LNCaP clone FGC (cell line): ENCODE data around the gene ERVK3-1.
"Not testable (repeated sequence)": the region's sequence is repeated elsewhere in the genome, so short reads cannot be mapped to it uniquely, and the experiment has no call there.

Experiments used
- DNase-seq: peaks from one replicate; pipeline ENCODE4 v3.0.0-alpha.2; 2011; ENCODE audit warnings: low read depth
- H3K4me3 ChIP-seq: 2 replicates; pipeline ENCODE4 v1.5.1; 2011; ENCODE audit warnings: mild to moderate bottlenecking, low read depth, low read length, control low read depth
- TF ChIP-seq, protein P1 (sequence below): IDR thresholded peaks from 2 replicates; pipeline ENCODE4 v1.5.1; 2012; ENCODE audit warnings: mild to moderate bottlenecking; ENCODE audit not compliant: control insufficient read depth, insufficient read depth; ENCODE audit errors: extremely low read depth

Gene ERVK3-1

GRCh38 chr19:58338825-58339558 lies 33.8 kb downstream of the ERVK3-1 start:
- no peak for DNase-seq
- TF ChIP-seq, protein P1, sequence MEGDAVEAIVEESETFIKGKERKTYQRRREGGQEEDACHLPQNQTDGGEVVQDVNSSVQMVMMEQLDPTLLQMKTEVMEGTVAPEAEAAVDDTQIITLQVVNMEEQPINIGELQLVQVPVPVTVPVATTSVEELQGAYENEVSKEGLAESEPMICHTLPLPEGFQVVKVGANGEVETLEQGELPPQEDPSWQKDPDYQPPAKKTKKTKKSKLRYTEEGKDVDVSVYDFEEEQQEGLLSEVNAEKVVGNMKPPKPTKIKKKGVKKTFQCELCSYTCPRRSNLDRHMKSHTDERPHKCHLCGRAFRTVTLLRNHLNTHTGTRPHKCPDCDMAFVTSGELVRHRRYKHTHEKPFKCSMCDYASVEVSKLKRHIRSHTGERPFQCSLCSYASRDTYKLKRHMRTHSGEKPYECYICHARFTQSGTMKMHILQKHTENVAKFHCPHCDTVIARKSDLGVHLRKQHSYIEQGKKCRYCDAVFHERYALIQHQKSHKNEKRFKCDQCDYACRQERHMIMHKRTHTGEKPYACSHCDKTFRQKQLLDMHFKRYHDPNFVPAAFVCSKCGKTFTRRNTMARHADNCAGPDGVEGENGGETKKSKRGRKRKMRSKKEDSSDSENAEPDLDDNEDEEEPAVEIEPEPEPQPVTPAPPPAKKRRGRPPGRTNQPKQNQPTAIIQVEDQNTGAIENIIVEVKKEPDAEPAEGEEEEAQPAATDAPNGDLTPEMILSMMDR, result no peak
- H3K4me3 ChIP-seq, result no peak overlapping the region

DNA sequence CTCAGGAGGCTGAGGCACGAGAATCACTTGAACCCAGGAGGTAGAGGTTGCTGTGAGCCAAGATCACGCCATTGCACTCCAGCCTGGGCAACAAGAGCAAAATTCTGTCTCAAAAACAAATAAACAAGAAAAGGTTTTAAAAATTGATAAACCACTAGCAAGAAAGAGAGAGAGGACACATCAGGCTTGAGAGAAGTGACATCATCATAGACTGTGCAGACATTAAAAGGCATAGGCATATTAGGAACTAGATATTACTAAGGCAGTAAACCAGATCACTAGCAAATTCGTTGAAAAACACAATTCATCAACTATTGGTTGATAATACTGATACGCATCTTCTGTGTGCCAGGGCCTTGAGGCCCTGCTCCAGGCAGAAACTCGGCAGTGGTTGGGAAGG lies 40.4 kb downstream of the ERVK3-1 start:
- H3K4me3 ChIP-seq, result no peak overlapping the region
- DNase-seq, result no peak
- TF ChIP-seq, protein P1, result no peak

- TF ChIP-seq, protein P1, result no peak
- peak; percentile 6 for DNase-seq
- peak overlapping the region; percentile 72 for H3K4me3 ChIP-seq
Observed at GRCh38 chr19:58346961-58347929, 42.1 kb downstream of the ERVK3-1 start.

DNA sequence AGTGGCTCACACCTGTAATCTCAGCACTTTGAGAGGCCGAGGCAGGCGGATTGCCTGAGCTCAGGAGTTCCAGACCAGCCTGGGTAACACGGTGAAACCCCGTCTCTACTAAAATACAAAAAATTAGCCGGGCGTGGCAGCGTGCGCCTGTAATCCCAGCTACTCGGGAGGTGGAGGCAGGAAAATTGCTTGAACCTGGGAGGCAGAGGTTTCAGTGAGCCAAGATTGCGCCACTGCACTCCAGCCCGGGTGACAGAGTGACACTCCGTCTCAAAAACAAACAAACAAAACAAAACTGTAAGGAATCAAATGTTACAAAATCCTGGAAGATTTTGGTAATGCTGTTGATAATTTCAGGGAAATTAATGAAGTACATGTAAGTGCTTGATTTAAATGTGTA lies 42.9 kb downstream of the ERVK3-1 start:
- peak overlapping the region; percentile 72 for H3K4me3 ChIP-seq
- not testable (repeated sequence) for DNase-seq

- no peak for DNase-seq
- H3K4me3 ChIP-seq, result no peak overlapping the region
- TF ChIP-seq, protein P1, result no peak
Observed at GRCh38 chr19:58349590-58349989, 44.4 kb downstream of the ERVK3-1 start.

GRCh38 chr19:58350001-58350861 lies 45.1 kb downstream of the ERVK3-1 start:
- H3K4me3 ChIP-seq, result no peak overlapping the region
- no peak for DNase-seq
- TF ChIP-seq, protein P1, result no peak
